Panc1 (cell line): ENCODE results near the gene UROC1. TPM values are rescaled to one million over a fixed set of nuclear protein-coding genes. Genes with fewer than 3 reads are reported as not detected.

Experiments used
- ATAC-seq: fragments of 200-7000 bp; cut with Tn5 transposase; 2 replicates; pipeline ENCODE4 v1.9.1; 2020; ENCODE audit warnings: mild to moderate bottlenecking, moderate library complexity
- BruUV-seq: library from RNA; stranded (reverse); fragments of 400-500 nt; replicated peaks from 2 replicates; lab custom pipeline; 2021; lab: Mats Ljungman, UMichigan
- CTCF ChIA-PET: fragments of 300-600 bp; sonication (Branson Sonifier 250); formaldehyde crosslinking; loops from one replicate; lab custom pipeline; 2022; ENCODE audit warnings: antibody characterized with exemption; lab: Charles Lee
- POLR2A ChIA-PET: fragments of 300-600 bp; sonication (Branson Sonifier 250); formaldehyde crosslinking; loops from one replicate; lab custom pipeline; 2022; ENCODE audit warnings: antibody characterized with exemption; lab: Charles Lee
- DNase-seq: peaks from one replicate; pipeline ENCODE4 v3.0.0-alpha.2; 2010; ENCODE audit warnings: low read depth, low spot score
- H3K27ac ChIP-seq: 2 replicates; pipeline ENCODE4 v1.5.1; 2011; ENCODE audit warnings: mild to moderate bottlenecking, low read length, inconsistent platforms
- H3K27me3 ChIP-seq: fragments of 200-500 bp; sonication (Bioruptor generic); 2 replicates; pipeline ENCODE4 v1.6.0; 2014; ENCODE audit warnings: low read length, inconsistent platforms; ENCODE audit not compliant: control insufficient read depth, insufficient read depth
- H3K36me3 ChIP-seq: fragments of 200-500 bp; sonication (Bioruptor generic); 2 replicates; pipeline ENCODE4 v1.5.1; 2014; ENCODE audit warnings: inconsistent platforms, mild to moderate bottlenecking, low read length, moderate library complexity; ENCODE audit not compliant: control insufficient read depth, insufficient read depth
- H3K4me1 ChIP-seq: 2 replicates; pipeline ENCODE4 v1.5.1; 2011; ENCODE audit warnings: inconsistent platforms, mild to moderate bottlenecking, low read length, moderate library complexity; ENCODE audit not compliant: control insufficient read depth, insufficient read depth
- H3K4me3 ChIP-seq, 2 experiments: 2 replicates each; pipeline ENCODE4 v1.5.1; 2011 to 2012; ENCODE audit warnings: low read depth in 2 of 2, low read length in 2 of 2, mild to moderate bottlenecking in 2 of 2, inconsistent platforms in 1 of 2, moderate library complexity in 1 of 2
- H3K9me3 ChIP-seq: fragments of 200-500 bp; sonication (Bioruptor generic); 2 replicates; pipeline ENCODE4 v1.5.1; 2014; ENCODE audit warnings: low read depth, mild to moderate bottlenecking, inconsistent platforms, low read length, moderate library complexity; ENCODE audit not compliant: control insufficient read depth, insufficient read depth
- POLR2AphosphoS5 ChIP-seq: IDR thresholded peaks from 2 replicates; pipeline ENCODE4 v1.6.1; 2012; ENCODE audit warnings: mild to moderate bottlenecking, low read depth, low read length, moderate library complexity
- SIN3A ChIP-seq: IDR thresholded peaks from 2 replicates; pipeline ENCODE4 v1.6.1; 2012; ENCODE audit warnings: low read depth, mild to moderate bottlenecking, low read length, moderate library complexity, borderline replicate concordance; ENCODE audit not compliant: insufficient read depth
- TCF7L2 ChIP-seq: IDR thresholded peaks from 2 replicates; pipeline ENCODE4 v1.6.1; 2011; ENCODE audit warnings: mild to moderate bottlenecking, low read depth, low read length, inconsistent platforms
- in situ Hi-C: cut with HindIII; loops from 2 replicates; pipeline ENCODE4 v1.10.0; 2016; ENCODE audit warnings: low sequenced_read_pairs, low pct_unique_long_range_greater_than_20kb
- intact Hi-C: fragments of 100-400 bp; cut with micrococcal nuclease; formaldehyde crosslinking; loops from one replicate; pipeline ENCODE4 v1.10.0; 2022; ENCODE audit not compliant: unreplicated experiment
- total RNA-seq: library from RNA; stranded (reverse); gene quantifications from one replicate; pipeline ENCODE4 v1.2.1, GENCODE V29; 2021; ENCODE audit not compliant: unreplicated experiment
- TF ChIP-seq, protein P1 (sequence below): fragments of 450-650 bp; IDR thresholded peaks from 2 replicates; pipeline ENCODE4 v1.5.1; 2017; ENCODE audit warnings: mild to moderate bottlenecking
- TF ChIP-seq, protein P2 (sequence below), 2 experiments: IDR thresholded peaks; 2 replicates each; pipeline ENCODE4 v1.6.1; 2011 to 2012; ENCODE audit warnings: low read depth in 2 of 2, control low read depth in 1 of 2, low read length in 1 of 2, mild to moderate bottlenecking in 1 of 2, moderate library complexity in 1 of 2; ENCODE audit not compliant: insufficient read depth in 1 of 2

The UROC1 gene
- total RNA-seq, 1 experiment from 2014 or later: not detected

DNA sequence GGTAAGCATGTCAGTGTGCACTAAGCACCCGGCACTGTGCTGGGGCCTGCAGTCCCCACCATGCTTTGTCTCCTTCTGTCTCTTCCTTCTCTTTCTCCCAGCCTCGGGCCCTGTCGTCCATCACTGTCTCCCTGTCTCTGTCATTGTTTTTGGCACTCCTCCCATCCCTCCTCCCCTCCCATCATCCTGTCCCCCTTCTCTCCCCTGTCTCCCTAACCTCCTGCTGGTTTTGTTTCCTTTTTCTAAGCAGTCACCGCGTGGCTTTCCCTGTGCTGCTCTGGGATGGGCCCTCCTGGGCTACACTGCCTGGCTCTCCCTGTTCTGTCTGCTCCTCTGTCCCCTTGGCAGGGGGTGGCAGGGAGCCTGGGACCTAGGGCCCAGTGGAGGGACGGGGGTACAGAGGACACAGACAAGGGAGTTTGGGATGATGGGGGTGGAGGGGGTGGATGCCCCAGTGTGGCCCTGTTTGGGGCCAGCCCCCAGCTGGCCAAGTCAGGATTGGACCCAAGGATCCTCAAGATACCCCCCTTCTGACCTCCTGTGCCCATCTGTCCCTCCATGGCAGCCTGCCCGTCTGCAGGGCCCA lies 12.1 kb upstream of the UROC1 start:
- Histone ChIP-seq H3K27me3 (peaks cover 26% of the 10 kb centered on the region), H3K4me3 (no peak overlapping the region), H3K36me3 (no peaks in the 10 kb centered on the region), H3K9me3 (no peaks in the 10 kb centered on the region), H3K27ac (no peak overlapping the region), H3K4me1 (no peaks in the 10 kb centered on the region)
- TF ChIP-seq, protein P1, sequence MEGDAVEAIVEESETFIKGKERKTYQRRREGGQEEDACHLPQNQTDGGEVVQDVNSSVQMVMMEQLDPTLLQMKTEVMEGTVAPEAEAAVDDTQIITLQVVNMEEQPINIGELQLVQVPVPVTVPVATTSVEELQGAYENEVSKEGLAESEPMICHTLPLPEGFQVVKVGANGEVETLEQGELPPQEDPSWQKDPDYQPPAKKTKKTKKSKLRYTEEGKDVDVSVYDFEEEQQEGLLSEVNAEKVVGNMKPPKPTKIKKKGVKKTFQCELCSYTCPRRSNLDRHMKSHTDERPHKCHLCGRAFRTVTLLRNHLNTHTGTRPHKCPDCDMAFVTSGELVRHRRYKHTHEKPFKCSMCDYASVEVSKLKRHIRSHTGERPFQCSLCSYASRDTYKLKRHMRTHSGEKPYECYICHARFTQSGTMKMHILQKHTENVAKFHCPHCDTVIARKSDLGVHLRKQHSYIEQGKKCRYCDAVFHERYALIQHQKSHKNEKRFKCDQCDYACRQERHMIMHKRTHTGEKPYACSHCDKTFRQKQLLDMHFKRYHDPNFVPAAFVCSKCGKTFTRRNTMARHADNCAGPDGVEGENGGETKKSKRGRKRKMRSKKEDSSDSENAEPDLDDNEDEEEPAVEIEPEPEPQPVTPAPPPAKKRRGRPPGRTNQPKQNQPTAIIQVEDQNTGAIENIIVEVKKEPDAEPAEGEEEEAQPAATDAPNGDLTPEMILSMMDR: no peak
- no peak for TF ChIP-seq SIN3A
- no peak for TF ChIP-seq TCF7L2
- TF ChIP-seq POLR2AphosphoS5: no peak
- TF ChIP-seq, protein P2, sequence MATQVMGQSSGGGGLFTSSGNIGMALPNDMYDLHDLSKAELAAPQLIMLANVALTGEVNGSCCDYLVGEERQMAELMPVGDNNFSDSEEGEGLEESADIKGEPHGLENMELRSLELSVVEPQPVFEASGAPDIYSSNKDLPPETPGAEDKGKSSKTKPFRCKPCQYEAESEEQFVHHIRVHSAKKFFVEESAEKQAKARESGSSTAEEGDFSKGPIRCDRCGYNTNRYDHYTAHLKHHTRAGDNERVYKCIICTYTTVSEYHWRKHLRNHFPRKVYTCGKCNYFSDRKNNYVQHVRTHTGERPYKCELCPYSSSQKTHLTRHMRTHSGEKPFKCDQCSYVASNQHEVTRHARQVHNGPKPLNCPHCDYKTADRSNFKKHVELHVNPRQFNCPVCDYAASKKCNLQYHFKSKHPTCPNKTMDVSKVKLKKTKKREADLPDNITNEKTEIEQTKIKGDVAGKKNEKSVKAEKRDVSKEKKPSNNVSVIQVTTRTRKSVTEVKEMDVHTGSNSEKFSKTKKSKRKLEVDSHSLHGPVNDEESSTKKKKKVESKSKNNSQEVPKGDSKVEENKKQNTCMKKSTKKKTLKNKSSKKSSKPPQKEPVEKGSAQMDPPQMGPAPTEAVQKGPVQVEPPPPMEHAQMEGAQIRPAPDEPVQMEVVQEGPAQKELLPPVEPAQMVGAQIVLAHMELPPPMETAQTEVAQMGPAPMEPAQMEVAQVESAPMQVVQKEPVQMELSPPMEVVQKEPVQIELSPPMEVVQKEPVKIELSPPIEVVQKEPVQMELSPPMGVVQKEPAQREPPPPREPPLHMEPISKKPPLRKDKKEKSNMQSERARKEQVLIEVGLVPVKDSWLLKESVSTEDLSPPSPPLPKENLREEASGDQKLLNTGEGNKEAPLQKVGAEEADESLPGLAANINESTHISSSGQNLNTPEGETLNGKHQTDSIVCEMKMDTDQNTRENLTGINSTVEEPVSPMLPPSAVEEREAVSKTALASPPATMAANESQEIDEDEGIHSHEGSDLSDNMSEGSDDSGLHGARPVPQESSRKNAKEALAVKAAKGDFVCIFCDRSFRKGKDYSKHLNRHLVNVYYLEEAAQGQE (IDR thresholded peaks at IDR 0.05; ENCODE audit: insufficient read depth in 1 of 2, low read depth in 2 of 2, low read length in 1 of 2): no peak
- no peak for DNase-seq
- in situ Hi-C loops: no loop called here
- no TSS peak for BruUV-seq
- POLR2A ChIA-PET: no interaction called here
- ATAC-seq: no peak
- intact Hi-C loops: loop anchor here (10.0 kb wide), 1 partner anchor 135 kb away; no protein-coding TSS in a partner anchor
- CTCF ChIA-PET: no interaction called here

DNA sequence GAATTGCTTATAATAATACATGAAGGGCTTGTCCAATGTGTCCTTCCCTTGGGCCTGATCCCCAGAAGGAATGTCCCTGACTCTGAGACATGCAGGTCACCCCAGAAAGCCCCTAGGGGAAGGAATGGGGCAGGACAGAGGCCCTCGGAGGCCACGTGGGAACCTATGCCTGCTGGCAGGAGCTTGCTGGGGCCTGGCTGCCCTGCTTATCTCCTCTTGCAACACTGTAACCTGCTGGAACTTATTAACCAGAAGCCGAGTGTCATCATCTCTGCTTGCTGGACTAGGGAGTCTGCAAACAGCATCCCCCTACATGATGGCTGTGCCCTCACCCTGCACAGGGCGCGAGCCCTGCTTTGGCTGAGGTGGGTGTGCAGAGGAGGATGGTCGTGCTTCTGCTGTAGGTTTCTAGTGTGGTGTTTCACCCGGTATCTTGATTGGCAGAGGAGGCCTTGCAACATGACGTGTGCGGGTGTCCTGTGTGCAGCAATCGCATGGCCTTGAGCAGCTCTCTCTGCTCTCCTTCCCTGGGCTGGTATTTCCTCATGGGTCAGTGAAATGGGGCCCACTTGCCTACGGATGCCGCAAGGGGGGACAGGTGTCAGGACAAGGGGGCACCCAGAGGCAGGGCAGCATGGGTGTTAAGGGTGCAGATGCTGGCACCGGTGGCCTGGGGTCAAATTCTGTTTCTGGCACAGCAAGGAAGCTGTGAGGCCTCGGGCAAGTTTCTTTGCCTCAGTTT lies 11.4 kb upstream of the UROC1 start:
- no peak overlapping the region for H3K4me3 ChIP-seq
- ChIA-PET POLR2A (interaction anchor here (0.6 kb wide), 1 partner anchor 32 kb away, joined by 3 read pairs; no protein-coding TSS in a partner anchor), CTCF (no interaction called here)
- ATAC-seq: no peak
- BruUV-seq: no TSS peak
- H3K9me3 ChIP-seq: no peaks in the 10 kb centered on the region
- no peak overlapping the region for H3K27ac ChIP-seq
- TF ChIP-seq SIN3A: no peak
- TF ChIP-seq, protein P2 (IDR thresholded peaks at IDR 0.05; ENCODE audit: insufficient read depth in 1 of 2, low read depth in 2 of 2, low read length in 1 of 2): no peak
- TF ChIP-seq POLR2AphosphoS5: no peak
- TF ChIP-seq, protein P1: no peak
- TF ChIP-seq TCF7L2: no peak
- H3K27me3 ChIP-seq: peaks cover 23% of the 10 kb centered on the region
- no peaks in the 10 kb centered on the region for H3K4me1 ChIP-seq
- intact Hi-C loops (loop anchor here (10.0 kb wide), 1 partner anchor 136 kb away; no protein-coding TSS in a partner anchor), in situ Hi-C loops (no loop called here)
- no peak for DNase-seq
- H3K36me3 ChIP-seq: no peaks in the 10 kb centered on the region
